Breast epithelium (tissue), 4 donors: Measurements from ENCODE around the gene FIG4. TPM values are rescaled to one million over a fixed set of nuclear protein-coding genes. Genes with fewer than 3 reads are reported as not detected.

ENCODE experiments used
- DNase-seq, 2 donors: peaks; one replicate each; pipeline ENCODE4 v3.0.0-alpha.2; 2019; ENCODE audit warnings: low spot score in 2 of 2
- H3K27ac ChIP-seq, 2 donors: fragments of 200-600 bp; sonication (generic) in 1 of 2; one replicate each; pipeline ENCODE4 v1.5.1; 2016 to 2019; ENCODE audit warnings: mild to moderate bottlenecking in 1 of 2
- H3K27me3 ChIP-seq, 2 donors: fragments of 200-600 bp; sonication (generic) in 1 of 2; one replicate each; pipeline versions ENCODE4 v1.5.1 to v1.6.0; 2017 to 2019; ENCODE audit warnings: control low read depth in 1 of 2, mild to moderate bottlenecking in 1 of 2
- H3K36me3 ChIP-seq: fragments of 200-600 bp; one replicate; pipeline ENCODE4 v1.5.1; 2019
- H3K4me1 ChIP-seq, 2 donors: fragments of 200-600 bp; sonication (generic); one replicate each; pipeline ENCODE4 v1.5.1; 2016 to 2019; ENCODE audit warnings: control low read depth in 1 of 2
- H3K4me3 ChIP-seq, 3 donors: fragments of 200-600 bp; sonication (generic); 1 replicate in 2 of 3; 2 replicates in 1 of 3; pipeline ENCODE4 v1.5.1; 2016 to 2019; ENCODE audit warnings: mild to moderate bottlenecking in 3 of 3, moderate library complexity in 2 of 3
- H3K9me3 ChIP-seq, 2 donors: fragments of 200-600 bp; sonication (generic) in 1 of 2; one replicate each; pipeline ENCODE4 v1.5.1; 2016 to 2019; ENCODE audit warnings: control low read depth in 1 of 2
- CTCF ChIP-seq, 3 donors: fragments of 450-650 bp; IDR thresholded peaks; one replicate each; pipeline ENCODE4 v1.5.1; 2016 to 2017; ENCODE audit warnings: antibody characterized with exemption in 3 of 3, mild to moderate bottlenecking in 3 of 3, moderate library complexity in 3 of 3
- POLR2A ChIP-seq: fragments of 450-650 bp; IDR thresholded peaks from one replicate; pipeline ENCODE4 v1.6.1; 2016; ENCODE audit warnings: antibody characterized with exemption, mild to moderate bottlenecking, moderate library complexity
- POLR2AphosphoS5 ChIP-seq, 3 donors: sonication (generic); formaldehyde crosslinking; IDR thresholded peaks; one replicate each; pipeline ENCODE4 v1.6.1; 2017; ENCODE audit warnings: antibody characterized with exemption in 3 of 3
- intact Hi-C: fragments of 100-400 bp; cut with DNase I; formaldehyde crosslinking; loops from one replicate; pipeline ENCODE4 v1.15.1; 2023; ENCODE audit warnings: low total_unique reads
- total RNA-seq, 3 donors: library from RNA; depleted of rRNA; stranded (reverse); fragments of >200 nt; gene quantifications; one replicate each; pipeline ENCODE4 v1.1.0, GENCODE V29; 2016

Gene FIG4
- total RNA-seq, 3 donors from 2014 or later = 18.2 to 29.6 (median 18.4) TPM

- Histone ChIP-seq H3K27me3 (no peaks in the 10 kb centered on the region), H3K4me1 (no peaks in the 10 kb centered on the region), H3K36me3 (no peaks in the 10 kb centered on the region), H3K4me3 (no peak overlapping the region), H3K27ac (no peak overlapping the region), H3K9me3 (peaks cover 0 to 17% of the 10 kb centered on the region in 2 donors)
- DNase-seq = no peak
- TF ChIP-seq POLR2AphosphoS5 (IDR thresholded peaks at IDR 0.05) (no peak), POLR2A (no peak), CTCF (IDR thresholded peaks at IDR 0.05) (no peak)
- intact Hi-C loops = no loop called here
Measured at GRCh38 chr6:109834131-109834530, 143.0 kb downstream of the FIG4 start.

DNA sequence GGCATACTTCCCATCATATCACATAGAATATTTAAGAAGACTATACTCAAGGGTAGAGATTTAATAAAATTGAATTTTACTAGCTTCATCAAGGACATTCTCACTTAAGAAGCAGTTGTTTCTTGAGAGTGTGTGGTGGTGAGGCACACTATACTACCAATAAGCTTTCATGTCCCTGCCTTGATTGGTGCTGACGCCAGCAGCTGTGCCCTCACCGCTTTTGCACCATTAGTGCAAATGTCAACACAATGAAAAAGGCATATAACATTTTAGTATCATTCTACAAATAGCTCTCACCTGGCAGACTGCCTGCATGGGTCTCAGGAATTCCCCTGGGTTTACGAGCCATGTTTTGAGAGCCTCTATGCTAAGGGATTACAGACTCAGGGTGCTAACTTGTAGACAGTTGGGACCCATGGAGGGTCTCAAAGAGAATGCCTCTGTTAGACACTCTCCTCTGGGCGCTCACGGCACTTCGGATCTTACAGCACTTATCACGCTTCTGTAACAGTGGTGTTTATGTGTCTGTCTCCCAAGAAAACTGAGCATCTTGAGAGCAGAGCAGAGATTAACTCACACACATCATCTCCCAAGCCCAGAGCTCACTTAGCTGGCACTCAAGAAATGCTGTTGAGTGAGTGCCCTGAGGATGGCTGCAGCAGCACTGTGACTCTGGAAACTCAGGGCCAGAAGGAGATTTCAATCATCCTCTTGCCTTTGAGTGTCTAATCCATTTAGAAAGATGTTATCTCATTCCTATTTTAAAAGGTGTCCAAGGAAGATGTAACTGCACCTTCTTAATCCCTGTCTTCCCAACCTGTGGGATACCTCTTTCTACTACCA, 143.7 kb downstream of the FIG4 start:
- Histone ChIP-seq H3K27ac (no peak overlapping the region), H3K4me3 (no peak overlapping the region), H3K9me3 (peaks cover 0 to 13% of the 10 kb centered on the region in 2 donors), H3K36me3 (no peaks in the 10 kb centered on the region), H3K27me3 (no peaks in the 10 kb centered on the region), H3K4me1 (no peaks in the 10 kb centered on the region)
- DNase-seq = no peak
- intact Hi-C loops = no loop called here
- TF ChIP-seq POLR2AphosphoS5 (IDR thresholded peaks at IDR 0.05) (no peak), CTCF (IDR thresholded peaks at IDR 0.05) (no peak), POLR2A (no peak)

DNA sequence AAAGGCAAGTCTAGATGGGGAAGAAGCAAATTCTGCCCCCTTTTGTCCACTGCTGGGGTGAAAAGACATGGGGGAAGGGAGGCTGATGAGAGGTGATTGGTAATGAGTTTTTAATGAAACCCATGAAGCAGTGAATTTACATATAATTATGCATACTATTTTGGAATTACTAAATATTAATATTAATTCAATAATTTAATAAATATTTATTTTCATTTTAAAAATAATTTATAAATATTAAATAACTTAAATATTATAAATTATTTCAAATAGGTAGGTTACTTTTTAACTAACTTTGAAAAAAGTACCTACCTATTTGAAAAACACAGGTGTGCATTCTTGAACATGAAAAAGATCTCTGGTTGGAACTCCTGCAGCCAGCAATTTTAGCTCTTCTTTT, 148.9 kb downstream of the FIG4 start:
- H3K4me1 ChIP-seq = no peaks in the 10 kb centered on the region
- H3K36me3 ChIP-seq = no peaks in the 10 kb centered on the region
- no peak for DNase-seq
- H3K4me3 ChIP-seq = no peak overlapping the region
- intact Hi-C loops = no loop called here
- no peaks in the 10 kb centered on the region for H3K27me3 ChIP-seq
- H3K9me3 ChIP-seq = no peaks in the 10 kb centered on the region
- no peak for TF ChIP-seq POLR2A
- no peak for TF ChIP-seq CTCF (IDR thresholded peaks at IDR 0.05)
- TF ChIP-seq POLR2AphosphoS5 (IDR thresholded peaks at IDR 0.05) = no peak
- H3K27ac ChIP-seq = no peak overlapping the region

DNA sequence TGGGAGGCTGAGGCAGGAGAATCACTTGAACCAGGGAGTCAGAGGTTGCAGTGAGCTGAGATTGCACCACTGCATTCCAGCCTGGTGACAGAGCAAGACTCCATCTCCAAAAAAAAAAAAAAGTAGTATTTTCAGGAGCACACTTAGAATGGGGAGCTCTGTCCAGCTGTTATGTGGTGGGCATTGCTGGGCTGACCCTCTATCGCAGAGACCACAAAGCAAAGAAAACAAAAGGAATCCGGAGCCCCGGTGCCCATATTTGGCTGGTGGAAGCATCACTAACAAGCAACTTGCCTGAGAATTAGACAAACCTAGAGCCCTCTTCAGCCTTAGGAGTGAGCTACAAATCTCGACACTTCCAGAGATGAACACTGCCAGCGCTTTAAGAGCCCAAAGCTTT, 149.7 kb downstream of the FIG4 start:
- Histone ChIP-seq H3K27ac (no peak overlapping the region), H3K9me3 (no peaks in the 10 kb centered on the region), H3K27me3 (no peaks in the 10 kb centered on the region), H3K36me3 (no peaks in the 10 kb centered on the region), H3K4me3 (no peak overlapping the region), H3K4me1 (no peaks in the 10 kb centered on the region)
- TF ChIP-seq POLR2AphosphoS5 (IDR thresholded peaks at IDR 0.05) (no peak), POLR2A (no peak), CTCF (IDR thresholded peaks at IDR 0.05) (no peak)
- intact Hi-C loops = no loop called here
- DNase-seq = no peak

GRCh38 chr6:109841869-109842268, 150.8 kb downstream of the FIG4 start:
- H3K27me3 ChIP-seq = no peaks in the 10 kb centered on the region
- H3K4me3 ChIP-seq = no peak overlapping the region
- TF ChIP-seq POLR2A = no peak
- TF ChIP-seq CTCF (IDR thresholded peaks at IDR 0.05) = no peak
- no peak for TF ChIP-seq POLR2AphosphoS5 (IDR thresholded peaks at IDR 0.05)
- no peaks in the 10 kb centered on the region for H3K9me3 ChIP-seq
- no peaks in the 10 kb centered on the region for H3K4me1 ChIP-seq
- DNase-seq = no peak
- intact Hi-C loops = no loop called here
- H3K27ac ChIP-seq = no peak overlapping the region
- H3K36me3 ChIP-seq = no peaks in the 10 kb centered on the region
